Measurements from ENCODE around the gene TCEANC.

The TCEANC gene

DNA sequence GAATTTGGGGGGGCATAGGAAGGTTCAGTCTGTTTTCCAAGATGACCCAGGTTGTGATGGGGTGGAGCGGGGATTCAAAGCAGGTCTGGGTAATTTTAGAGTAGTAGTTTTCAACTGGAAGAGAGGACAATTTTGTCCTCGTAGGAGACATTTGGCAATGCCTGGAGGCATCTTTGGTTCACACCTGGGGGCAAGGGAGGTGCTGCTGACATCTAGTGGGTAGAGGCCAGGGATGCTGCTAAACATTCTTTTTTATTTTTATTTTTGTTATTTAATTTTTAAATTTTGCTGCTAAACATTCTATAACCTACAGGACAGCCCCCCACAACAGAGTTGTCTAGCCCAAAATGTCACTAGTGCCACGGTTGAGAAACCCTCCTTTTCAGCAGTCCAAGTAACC is 37.9 kb downstream of the TCEANC start:
- no peak for DNase-seq (ENCODE audit: low read depth, low spot score)
- no peak overlapping the region for H3K27ac ChIP-seq (ENCODE audit: low read length)
- H3K36me3 ChIP-seq (ENCODE audit: control insufficient read depth, insufficient read depth, low read length) = no peaks in the 10 kb centered on the region
- WGBS (ENCODE audit: insufficient coverage, insufficient read length) = no CpG with 5 or more reads among the region's 3 CpGs
- H3K4me1 ChIP-seq (ENCODE audit: control insufficient read depth, insufficient read depth, low read length) = no peaks in the 10 kb centered on the region
- no peak overlapping the region for H3K4me3 ChIP-seq (ENCODE audit: low read length)
- H3K27me3 ChIP-seq (ENCODE audit: control insufficient read depth, insufficient read depth, low read length) = no peaks in the 10 kb centered on the region
- no peaks in the 10 kb centered on the region for H3K9me3 ChIP-seq (ENCODE audit: control insufficient read depth, insufficient read depth, low read length)

DNA sequence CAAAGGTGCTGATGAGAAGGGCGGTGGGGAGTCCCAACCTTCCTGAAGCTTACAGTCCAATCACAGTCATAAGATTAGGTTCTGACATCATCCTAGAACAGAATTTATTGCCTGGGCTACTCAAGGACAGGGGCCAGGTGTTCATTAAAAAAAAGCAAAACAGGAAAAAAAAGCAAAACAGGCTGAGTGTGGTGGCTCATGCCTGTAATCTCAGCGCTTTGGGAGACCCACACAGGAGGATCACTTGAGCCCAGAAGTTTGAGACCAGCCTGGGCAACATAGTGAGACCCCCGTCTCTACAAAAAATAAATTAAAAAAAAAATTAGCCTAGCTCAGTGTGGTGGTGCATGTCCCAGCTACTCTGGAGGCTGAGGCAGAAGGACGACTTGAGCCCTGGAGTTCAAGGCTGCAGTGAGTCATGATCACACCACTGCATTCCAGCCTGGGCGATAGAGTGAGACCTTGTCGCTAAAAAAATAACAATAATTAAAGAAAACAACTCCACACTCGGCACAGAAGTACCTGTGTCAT is 39.0 kb downstream of the TCEANC start:
- DNase-seq (ENCODE audit: low read depth, low spot score) = no peak
- no CpG with 5 or more reads among the region's 7 CpGs for WGBS (ENCODE audit: insufficient coverage, insufficient read length)
- no peaks in the 10 kb centered on the region for H3K4me1 ChIP-seq (ENCODE audit: control insufficient read depth, insufficient read depth, low read length)
- H3K36me3 ChIP-seq (ENCODE audit: control insufficient read depth, insufficient read depth, low read length) = no peaks in the 10 kb centered on the region
- H3K9me3 ChIP-seq (ENCODE audit: control insufficient read depth, insufficient read depth, low read length) = no peaks in the 10 kb centered on the region
- H3K27ac ChIP-seq (ENCODE audit: low read length) = no peak overlapping the region
- H3K27me3 ChIP-seq (ENCODE audit: control insufficient read depth, insufficient read depth, low read length) = no peaks in the 10 kb centered on the region
- H3K4me3 ChIP-seq (ENCODE audit: low read length) = no peak overlapping the region

- Histone ChIP-seq H3K27ac (ENCODE audit: low read length) (no peak overlapping the region), H3K9me3 (ENCODE audit: control insufficient read depth, insufficient read depth, low read length) (no peaks in the 10 kb centered on the region), H3K4me1 (ENCODE audit: control insufficient read depth, insufficient read depth, low read length) (no peaks in the 10 kb centered on the region), H3K27me3 (ENCODE audit: control insufficient read depth, insufficient read depth, low read length) (no peaks in the 10 kb centered on the region), H3K4me3 (ENCODE audit: low read length) (no peak overlapping the region), H3K36me3 (ENCODE audit: control insufficient read depth, insufficient read depth, low read length) (no peaks in the 10 kb centered on the region)
- DNase-seq (ENCODE audit: low read depth, low spot score) = no peak
- no CpG with 5 or more reads among the region's 5 CpGs for WGBS (ENCODE audit: insufficient coverage, insufficient read length)
Observed at GRCh38 chrX:13692771-13693231, 39.9 kb downstream of the TCEANC start.

DNA sequence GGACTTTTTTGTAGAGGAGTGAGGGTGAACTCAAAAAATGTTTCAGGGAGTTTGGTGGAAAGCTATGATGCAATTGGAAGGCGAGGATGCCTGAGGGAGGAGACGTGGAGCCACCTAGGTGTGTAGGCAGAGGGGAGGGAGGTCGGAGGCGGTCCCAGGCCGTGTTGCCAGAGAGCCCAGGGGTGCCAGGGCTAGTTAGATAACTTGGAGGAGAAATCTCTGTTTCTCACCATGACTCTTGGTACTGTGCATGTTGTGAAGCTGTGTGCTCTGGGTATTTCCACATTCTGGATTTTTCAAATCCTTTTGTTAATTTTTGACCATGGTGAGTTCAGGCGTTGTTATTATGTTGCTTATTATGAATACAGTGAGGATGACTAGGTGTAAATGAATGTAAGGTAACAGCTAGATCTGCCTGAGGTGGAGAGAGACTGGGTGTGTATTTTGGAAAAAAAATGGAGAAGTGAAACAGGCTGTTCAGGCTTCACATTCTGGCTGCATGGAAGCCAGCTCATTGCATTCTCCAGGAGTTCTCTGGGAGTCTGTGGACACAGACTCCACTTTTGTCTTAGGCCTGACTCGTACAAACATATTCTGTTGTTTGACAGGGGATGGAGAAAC is 40.5 kb downstream of the TCEANC start:
- H3K27me3 ChIP-seq (ENCODE audit: control insufficient read depth, insufficient read depth, low read length) = no peaks in the 10 kb centered on the region
- DNase-seq (ENCODE audit: low read depth, low spot score) = no peak
- H3K4me3 ChIP-seq (ENCODE audit: low read length) = no peak overlapping the region
- no CpG with 5 or more reads among the region's 7 CpGs for WGBS (ENCODE audit: insufficient coverage, insufficient read length)
- H3K36me3 ChIP-seq (ENCODE audit: control insufficient read depth, insufficient read depth, low read length) = no peaks in the 10 kb centered on the region
- H3K27ac ChIP-seq (ENCODE audit: low read length) = no peak overlapping the region
- H3K4me1 ChIP-seq (ENCODE audit: control insufficient read depth, insufficient read depth, low read length) = no peaks in the 10 kb centered on the region
- no peaks in the 10 kb centered on the region for H3K9me3 ChIP-seq (ENCODE audit: control insufficient read depth, insufficient read depth, low read length)

GRCh38 chrX:13694359-13694758 is 41.4 kb downstream of the TCEANC start:
- H3K9me3 ChIP-seq (ENCODE audit: control insufficient read depth, insufficient read depth, low read length) = no peaks in the 10 kb centered on the region
- H3K27me3 ChIP-seq (ENCODE audit: control insufficient read depth, insufficient read depth, low read length) = no peaks in the 10 kb centered on the region
- no peak overlapping the region for H3K27ac ChIP-seq (ENCODE audit: low read length)
- no peak overlapping the region for H3K4me3 ChIP-seq (ENCODE audit: low read length)
- H3K4me1 ChIP-seq (ENCODE audit: control insufficient read depth, insufficient read depth, low read length) = no peaks in the 10 kb centered on the region
- no peaks in the 10 kb centered on the region for H3K36me3 ChIP-seq (ENCODE audit: control insufficient read depth, insufficient read depth, low read length)
- whole genome bisulfite sequencing (ENCODE audit: insufficient coverage, insufficient read length) = no CpG with 5 or more reads among the region's 2 CpGs
- no peak for DNase-seq (ENCODE audit: low read depth, low spot score)

DNA sequence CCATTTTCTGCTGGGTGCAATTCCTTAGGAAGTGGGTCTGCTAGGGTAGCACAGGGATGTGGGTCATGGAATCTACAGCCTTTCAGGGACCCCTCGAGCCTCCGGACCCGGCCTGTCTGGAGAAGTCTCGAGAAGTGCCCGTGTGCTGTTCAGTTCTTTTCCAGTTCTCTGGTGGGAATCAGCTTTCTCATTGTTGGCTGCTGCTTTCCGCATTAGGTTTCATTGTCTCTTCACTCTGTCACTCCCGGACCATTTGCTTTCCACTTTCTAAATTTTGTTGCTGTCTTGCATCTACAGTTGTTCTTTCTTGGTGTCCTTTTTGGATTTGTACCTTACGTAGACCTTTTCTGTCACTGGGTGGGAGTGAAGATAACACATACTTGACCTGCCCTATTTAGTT is 42.0 kb downstream of the TCEANC start:
- no CpG with 5 or more reads among the region's 8 CpGs for WGBS (ENCODE audit: insufficient coverage, insufficient read length)
- no peaks in the 10 kb centered on the region for H3K27me3 ChIP-seq (ENCODE audit: control insufficient read depth, insufficient read depth, low read length)
- no peaks in the 10 kb centered on the region for H3K36me3 ChIP-seq (ENCODE audit: control insufficient read depth, insufficient read depth, low read length)
- no peaks in the 10 kb centered on the region for H3K9me3 ChIP-seq (ENCODE audit: control insufficient read depth, insufficient read depth, low read length)
- H3K4me1 ChIP-seq (ENCODE audit: control insufficient read depth, insufficient read depth, low read length) = no peaks in the 10 kb centered on the region
- H3K4me3 ChIP-seq (ENCODE audit: low read length) = no peak overlapping the region
- H3K27ac ChIP-seq (ENCODE audit: low read length) = no peak overlapping the region
- no peak for DNase-seq (ENCODE audit: low read depth, low spot score)

- no peaks in the 10 kb centered on the region for H3K36me3 ChIP-seq (ENCODE audit: control insufficient read depth, insufficient read depth, low read length)
- DNase-seq (ENCODE audit: low read depth, low spot score) = no peak
- WGBS (ENCODE audit: insufficient coverage, insufficient read length) = 100% methylated on average over 2 of the region's 4 CpGs
- no peaks in the 10 kb centered on the region for H3K4me1 ChIP-seq (ENCODE audit: control insufficient read depth, insufficient read depth, low read length)
- no peaks in the 10 kb centered on the region for H3K27me3 ChIP-seq (ENCODE audit: control insufficient read depth, insufficient read depth, low read length)
- H3K9me3 ChIP-seq (ENCODE audit: control insufficient read depth, insufficient read depth, low read length) = no peaks in the 10 kb centered on the region
- H3K4me3 ChIP-seq (ENCODE audit: low read length) = no peak overlapping the region
- H3K27ac ChIP-seq (ENCODE audit: low read length) = no peak overlapping the region
Observed at GRCh38 chrX:13695601-13696115, 42.7 kb downstream of the TCEANC start.

GRCh38 chrX:13697455-13697854 is 44.5 kb downstream of the TCEANC start:
- no peaks in the 10 kb centered on the region for H3K27me3 ChIP-seq (ENCODE audit: control insufficient read depth, insufficient read depth, low read length)
- no peak overlapping the region for H3K27ac ChIP-seq (ENCODE audit: low read length)
- no peaks in the 10 kb centered on the region for H3K36me3 ChIP-seq (ENCODE audit: control insufficient read depth, insufficient read depth, low read length)
- no peak for DNase-seq (ENCODE audit: low read depth, low spot score)
- no CpG with 5 or more reads among the region's 2 CpGs for WGBS (ENCODE audit: insufficient coverage, insufficient read length)
- H3K4me3 ChIP-seq (ENCODE audit: low read length) = no peak overlapping the region
- no peaks in the 10 kb centered on the region for H3K9me3 ChIP-seq (ENCODE audit: control insufficient read depth, insufficient read depth, low read length)
- no peaks in the 10 kb centered on the region; the same call in 1 of the 2 replicates for H3K4me1 ChIP-seq (ENCODE audit: control insufficient read depth, insufficient read depth, low read length)

DNA sequence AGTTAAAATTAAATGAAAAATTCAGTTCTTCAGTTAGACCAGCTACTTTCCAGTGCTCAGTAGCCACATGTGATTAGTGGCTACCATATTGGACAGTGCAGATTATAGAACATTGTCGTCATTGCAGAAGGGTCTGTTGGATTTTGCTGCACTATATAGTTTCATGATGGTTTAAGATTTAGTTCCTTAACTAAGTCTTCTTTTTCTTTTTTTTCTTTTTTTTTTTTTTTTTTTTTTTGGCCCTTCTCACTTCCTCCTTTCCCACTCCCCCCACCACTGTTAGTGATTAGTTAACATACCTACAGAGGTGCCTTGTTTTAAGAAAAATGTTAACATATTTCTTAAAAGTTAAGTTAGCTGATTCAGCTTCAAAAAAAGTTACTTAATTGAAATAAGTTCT is 45.0 kb downstream of the TCEANC start:
- Histone ChIP-seq H3K4me1 (ENCODE audit: control insufficient read depth, insufficient read depth, low read length) (no peaks in the 10 kb centered on the region; the same call in 1 of the 2 replicates), H3K27me3 (ENCODE audit: control insufficient read depth, insufficient read depth, low read length) (no peaks in the 10 kb centered on the region)
- WGBS (ENCODE audit: insufficient coverage, insufficient read length) = no CpG with 5 or more reads among the region's 1 CpG

GRCh38 chrX:13698432-13698831 is 45.5 kb downstream of the TCEANC start:
- Histone ChIP-seq H3K4me3 (ENCODE audit: low read length) (no peak overlapping the region), H3K27ac (ENCODE audit: low read length) (no peak overlapping the region), H3K4me1 (ENCODE audit: control insufficient read depth, insufficient read depth, low read length) (no peaks in the 10 kb centered on the region; the same call in 1 of the 2 replicates), H3K27me3 (ENCODE audit: control insufficient read depth, insufficient read depth, low read length) (no peaks in the 10 kb centered on the region), H3K9me3 (ENCODE audit: control insufficient read depth, insufficient read depth, low read length) (no peaks in the 10 kb centered on the region), H3K36me3 (ENCODE audit: control insufficient read depth, insufficient read depth, low read length) (no peaks in the 10 kb centered on the region)
- WGBS (ENCODE audit: insufficient coverage, insufficient read length) = no CpG with 5 or more reads among the region's 1 CpG
- no peak for DNase-seq (ENCODE audit: low read depth, low spot score)

More for the DNA sequence above, 45.0 kb downstream of the TCEANC start:
- Histone ChIP-seq H3K36me3 (ENCODE audit: control insufficient read depth, insufficient read depth, low read length) (no peaks in the 10 kb centered on the region), H3K27ac (ENCODE audit: low read length) (no peak overlapping the region), H3K9me3 (ENCODE audit: control insufficient read depth, insufficient read depth, low read length) (no peaks in the 10 kb centered on the region), H3K4me3 (ENCODE audit: low read length) (no peak overlapping the region)
- no peak for DNase-seq (ENCODE audit: low read depth, low spot score)
